GM19099 (cell line): ENCODE data around the gene ADORA2A.

ENCODE experiments used
- POLR2A ChIP-seq: IDR thresholded peaks from 3 replicates; pipeline ENCODE4 v1.6.1; 2011; ENCODE audit warnings: low read depth; ENCODE audit not compliant: insufficient read length; ENCODE audit errors: extremely low read depth

ADORA2A gene

GRCh38 chr22:24413271-24413670, 14.1 kb upstream of the ADORA2A start:
- TF ChIP-seq POLR2A: no peak

- no peak for TF ChIP-seq POLR2A
These were observed 13.5 kb upstream of the ADORA2A start for GRCh38 chr22:24413736-24414385.

GRCh38 chr22:24414523-24414922, 12.9 kb upstream of the ADORA2A start:
- TF ChIP-seq POLR2A: no peak

- no peak for TF ChIP-seq POLR2A
These were observed 12.1 kb upstream of the ADORA2A start for GRCh38 chr22:24414984-24415945.

GRCh38 chr22:24416095-24416494, 11.3 kb upstream of the ADORA2A start:
- TF ChIP-seq POLR2A: no peak

- no peak for TF ChIP-seq POLR2A
These were observed 10.8 kb upstream of the ADORA2A start for GRCh38 chr22:24416611-24417010.

- TF ChIP-seq POLR2A: no peak
These were observed 10.2 kb upstream of the ADORA2A start for GRCh38 chr22:24417200-24417599.

- no peak for TF ChIP-seq POLR2A
These were observed 9.3 kb upstream of the ADORA2A start for GRCh38 chr22:24417901-24418641.

GRCh38 chr22:24418786-24419474, 8.5 kb upstream of the ADORA2A start:
- TF ChIP-seq POLR2A: no peak

- TF ChIP-seq POLR2A: no peak
These were observed 7.9 kb upstream of the ADORA2A start for GRCh38 chr22:24419475-24419850.

GRCh38 chr22:24420072-24420976, 7.1 kb upstream of the ADORA2A start:
- TF ChIP-seq POLR2A: no peak

- TF ChIP-seq POLR2A: no peak
These were observed 6.4 kb upstream of the ADORA2A start for GRCh38 chr22:24420977-24421343.

- TF ChIP-seq POLR2A: no peak
These were observed 5.9 kb upstream of the ADORA2A start for GRCh38 chr22:24421428-24421931.

GRCh38 chr22:24422102-24422665, 5.2 kb upstream of the ADORA2A start:
- TF ChIP-seq POLR2A: no peak

- TF ChIP-seq POLR2A: no peak
These were observed 3.8 kb upstream of the ADORA2A start for GRCh38 chr22:24423519-24424000.
